Right lobe of liver (tissue), 4 donors: Measurements from ENCODE around the gene ARL6IP4.

Experiments used
- POLR2A ChIP-seq: fragments of 450-650 bp; IDR thresholded peaks from one replicate; pipeline ENCODE4 v1.6.1; 2017; ENCODE audit warnings: antibody characterized with exemption, mild to moderate bottlenecking
- TF ChIP-seq, protein P1 (sequence below), 4 donors: fragments of 200-600 bp in 3 of 4; fragments of 450-650 bp in 1 of 4; IDR thresholded peaks; one replicate each; pipeline versions ENCODE4 v1.5.1 to v1.8.0; 2016 to 2022; ENCODE audit warnings: antibody characterized with exemption in 4 of 4, mild to moderate bottlenecking in 2 of 4
- donor health status: DM: no; HTN: no; CAD: no.
- donor health status: DM: no; HTN: no; CAD: no.
- donor health status: DM: no; HTN: yes; CAD: no.

DNA sequence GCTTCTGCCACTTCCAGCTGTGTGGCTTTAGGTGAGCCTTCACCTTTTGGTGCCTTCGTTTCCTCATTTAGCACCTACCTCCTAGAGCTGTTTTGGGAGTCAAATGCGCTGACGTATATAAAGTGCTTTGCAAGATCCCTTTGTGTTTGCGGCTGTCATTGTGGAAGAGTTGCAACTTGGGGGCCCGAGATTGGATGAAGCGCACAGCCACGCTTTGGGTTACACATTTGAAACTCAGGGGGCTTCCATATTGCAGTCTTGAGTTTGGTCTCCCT, 636 bp upstream of the ARL6IP4 start:
- TF ChIP-seq, protein P1, sequence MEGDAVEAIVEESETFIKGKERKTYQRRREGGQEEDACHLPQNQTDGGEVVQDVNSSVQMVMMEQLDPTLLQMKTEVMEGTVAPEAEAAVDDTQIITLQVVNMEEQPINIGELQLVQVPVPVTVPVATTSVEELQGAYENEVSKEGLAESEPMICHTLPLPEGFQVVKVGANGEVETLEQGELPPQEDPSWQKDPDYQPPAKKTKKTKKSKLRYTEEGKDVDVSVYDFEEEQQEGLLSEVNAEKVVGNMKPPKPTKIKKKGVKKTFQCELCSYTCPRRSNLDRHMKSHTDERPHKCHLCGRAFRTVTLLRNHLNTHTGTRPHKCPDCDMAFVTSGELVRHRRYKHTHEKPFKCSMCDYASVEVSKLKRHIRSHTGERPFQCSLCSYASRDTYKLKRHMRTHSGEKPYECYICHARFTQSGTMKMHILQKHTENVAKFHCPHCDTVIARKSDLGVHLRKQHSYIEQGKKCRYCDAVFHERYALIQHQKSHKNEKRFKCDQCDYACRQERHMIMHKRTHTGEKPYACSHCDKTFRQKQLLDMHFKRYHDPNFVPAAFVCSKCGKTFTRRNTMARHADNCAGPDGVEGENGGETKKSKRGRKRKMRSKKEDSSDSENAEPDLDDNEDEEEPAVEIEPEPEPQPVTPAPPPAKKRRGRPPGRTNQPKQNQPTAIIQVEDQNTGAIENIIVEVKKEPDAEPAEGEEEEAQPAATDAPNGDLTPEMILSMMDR (IDR thresholded peaks at IDR 0.05), result no peak
- no peak for TF ChIP-seq POLR2A
